Hepatocyte (in vitro differentiated cells): Measurements from ENCODE around the gene RUNDC1. TPM values are rescaled to one million over a fixed set of nuclear protein-coding genes. Genes with fewer than 3 reads are reported as not detected.

Experiments
- DNase-seq: peaks from one replicate; pipeline ENCODE4 v3.0.0-alpha.2; 2016; ENCODE audit warnings: low spot score
- H2AFZ ChIP-seq: fragments of 200-600 bp; sonication (generic); 2 replicates; pipeline ENCODE4 v1.6.0; 2016; ENCODE audit warnings: antibody characterized with exemption, mild to moderate bottlenecking
- H3K27ac ChIP-seq: fragments of 200-600 bp; sonication (generic); 2 replicates; pipeline ENCODE4 v1.5.1; 2016; ENCODE audit warnings: mild to moderate bottlenecking
- H3K27me3 ChIP-seq: fragments of 200-600 bp; sonication (generic); 2 replicates; pipeline ENCODE4 v1.6.1; 2016
- H3K36me3 ChIP-seq: fragments of 200-600 bp; sonication (generic); replicated peaks from 2 replicates; pipeline ENCODE4 v1.5.1; 2016; ENCODE audit warnings: low read depth; ENCODE audit not compliant: insufficient read depth
- H3K4me1 ChIP-seq: fragments of 200-600 bp; sonication (generic); 2 replicates; pipeline ENCODE4 v1.5.1; 2016; ENCODE audit warnings: mild to moderate bottlenecking, moderate library complexity; ENCODE audit not compliant: insufficient read depth
- H3K4me2 ChIP-seq: fragments of 200-600 bp; sonication (generic); 2 replicates; pipeline ENCODE4 v1.6.0; 2016
- H3K4me3 ChIP-seq: fragments of 200-600 bp; sonication (generic); 2 replicates; pipeline ENCODE4 v1.5.1; 2016; ENCODE audit warnings: mild to moderate bottlenecking
- H3K79me2 ChIP-seq: fragments of 200-600 bp; sonication (generic); 2 replicates; pipeline ENCODE4 v1.6.0; 2017; ENCODE audit warnings: mild to moderate bottlenecking
- H3K9me2 ChIP-seq: fragments of 200-600 bp; sonication (generic); replicated peaks from 2 replicates; pipeline ENCODE4 v1.6.0; 2017; ENCODE audit warnings: mild to moderate bottlenecking; ENCODE audit not compliant: insufficient read depth
- H3K9me3 ChIP-seq: fragments of 200-600 bp; sonication (generic); 2 replicates; pipeline ENCODE4 v1.5.1; 2016; ENCODE audit warnings: low read depth, mild to moderate bottlenecking
- H4K20me1 ChIP-seq: fragments of 200-600 bp; sonication (generic); 2 replicates; pipeline ENCODE4 v1.6.0; 2016; ENCODE audit warnings: mild to moderate bottlenecking; ENCODE audit not compliant: insufficient read depth, poor library complexity, severe bottlenecking
- CTCF ChIP-seq: fragments of 200-600 bp; sonication (generic); IDR thresholded peaks from 2 replicates; pipeline ENCODE4 v1.5.1; 2016; ENCODE audit warnings: antibody characterized with exemption, mild to moderate bottlenecking; ENCODE audit not compliant: poor library complexity
- EZH2 ChIP-seq: fragments of 200-600 bp; sonication (generic); IDR thresholded peaks from 2 replicates; pipeline ENCODE4 v1.6.1; 2016; ENCODE audit warnings: antibody characterized with exemption, mild to moderate bottlenecking, borderline replicate concordance
- EZH2phosphoT487 ChIP-seq: fragments of 200-600 bp; sonication (generic); IDR thresholded peaks from one replicate; pipeline ENCODE4 v1.6.1; 2018; ENCODE audit warnings: antibody characterized with exemption, mild to moderate bottlenecking, low read depth, moderate library complexity; ENCODE audit not compliant: unreplicated experiment, severe bottlenecking
- WGBS: methylation state at CpG from one replicate; pipeline ENCODE4 v1.1.6; 2016; ENCODE audit warnings: low lambda C conversion rate; ENCODE audit errors: missing lambda C conversion rate; 5-methylcytosine and 5-hydroxymethylcytosine counted together
- polyA plus RNA-seq: library from polyadenylated mRNA; unstranded; fragments of >200 nt; fragmentation: Nextera tagmentation; extraction: Ambion mirVana; gene quantifications from 2 replicates; pipeline ENCODE4 v1.2.1, GENCODE V29; 2016
- total RNA-seq: library from RNA; depleted of rRNA; stranded (reverse); fragments of >200 nt; gene quantifications from 2 replicates; pipeline ENCODE4 v1.2.3, GENCODE V29; 2014

RUNDC1 gene
- total and polyA plus RNA-seq, 2 experiments from 2014 or later: 11.4 to 20.3 TPM

- Histone ChIP-seq H3K9me3 (no peaks in the 10 kb centered on the region), H3K27ac (no peak overlapping the region), H3K4me1 (peaks cover 6% of the 10 kb centered on the region), H3K79me2 (peaks cover 52% of the 10 kb centered on the region), H3K4me2 (no peak overlapping the region), H2AFZ (no peak overlapping the region), H4K20me1 (peaks cover 8% of the 10 kb centered on the region), H3K27me3 (no peaks in the 10 kb centered on the region), H3K4me3 (no peak overlapping the region), H3K36me3 (no peaks in the 10 kb centered on the region), H3K9me2 (no peaks in the 10 kb centered on the region)
- TF ChIP-seq EZH2phosphoT487 (no peak), CTCF (no peak), EZH2 (no peak)
- DNase-seq: no peak
- 74% methylated on average over 1 of the region's 1 CpG for WGBS
Measured at GRCh38 chr17:42985225-42985624, 4.9 kb downstream of the RUNDC1 start.

- Histone ChIP-seq H3K27me3 (no peaks in the 10 kb centered on the region), H3K9me2 (no peaks in the 10 kb centered on the region), H3K9me3 (no peaks in the 10 kb centered on the region), H3K27ac (no peak overlapping the region), H4K20me1 (peaks cover 3% of the 10 kb centered on the region), H3K79me2 (peaks cover 19% of the 10 kb centered on the region), H3K36me3 (no peaks in the 10 kb centered on the region), H2AFZ (no peak overlapping the region), H3K4me2 (no peak overlapping the region), H3K4me3 (no peak overlapping the region), H3K4me1 (no peaks in the 10 kb centered on the region)
- WGBS: 95% methylated on average over 5 of the region's 5 CpGs
- no peak for TF ChIP-seq EZH2phosphoT487
- TF ChIP-seq CTCF: no peak
- no peak for TF ChIP-seq EZH2
- no peak for DNase-seq
Measured at GRCh38 chr17:42989141-42989540, 8.8 kb downstream of the RUNDC1 start.

GRCh38 chr17:42989726-42990652, 9.6 kb downstream of the RUNDC1 start:
- Histone ChIP-seq H3K4me3 (no peak overlapping the region), H3K36me3 (no peaks in the 10 kb centered on the region), H3K27ac (no peak overlapping the region), H2AFZ (no peak overlapping the region), H3K4me1 (no peaks in the 10 kb centered on the region), H4K20me1 (peaks cover 3% of the 10 kb centered on the region), H3K27me3 (no peaks in the 10 kb centered on the region), H3K9me3 (no peaks in the 10 kb centered on the region), H3K79me2 (peaks cover 13% of the 10 kb centered on the region), H3K9me2 (no peaks in the 10 kb centered on the region), H3K4me2 (no peak overlapping the region)
- DNase-seq: no peak
- TF ChIP-seq EZH2 (no peak), EZH2phosphoT487 (no peak), CTCF (no peak)
- 89% methylated on average over 6 of the region's 6 CpGs for WGBS
